WI38 (cell line): ENCODE results near the gene MRTFA.

Experiments used
- H3K4me3 ChIP-seq: 2 replicates; pipeline ENCODE4 v1.5.1; 2011; ENCODE audit warnings: low read depth, mild to moderate bottlenecking, control low read depth, low read length
- CTCF ChIP-seq: IDR thresholded peaks from 2 replicates; pipeline ENCODE4 v1.5.1; 2012; ENCODE audit warnings: low read depth, mild to moderate bottlenecking, control low read depth, low read length

The MRTFA gene

GRCh38 chr22:40611606-40612005 lies 24.9 kb downstream of the MRTFA start:
- no peak overlapping the region for H3K4me3 ChIP-seq
- TF ChIP-seq CTCF = no peak

- no peak for TF ChIP-seq CTCF
- no peak overlapping the region for H3K4me3 ChIP-seq
Observed at GRCh38 chr22:40610329-40610850, 26.1 kb downstream of the MRTFA start.

GRCh38 chr22:40609216-40609615 lies 27.3 kb downstream of the MRTFA start:
- TF ChIP-seq CTCF = no peak
- no peak overlapping the region for H3K4me3 ChIP-seq

GRCh38 chr22:40607506-40607905 lies 29.0 kb downstream of the MRTFA start:
- H3K4me3 ChIP-seq = no peak overlapping the region

GRCh38 chr22:40606306-40606705 lies 30.2 kb downstream of the MRTFA start:
- no peak overlapping the region for H3K4me3 ChIP-seq
- no peak for TF ChIP-seq CTCF

More at GRCh38 chr22:40607506-40607905, 29.0 kb downstream of the MRTFA start:
- TF ChIP-seq CTCF = no peak

GRCh38 chr22:40605761-40606160 lies 30.8 kb downstream of the MRTFA start:
- no peak overlapping the region for H3K4me3 ChIP-seq
- no peak for TF ChIP-seq CTCF

GRCh38 chr22:40603088-40603605 lies 33.4 kb downstream of the MRTFA start:
- no peak overlapping the region for H3K4me3 ChIP-seq
- no peak for TF ChIP-seq CTCF
